Measurements from ENCODE around the gene TP63. TPM values are rescaled to one million over a fixed set of nuclear protein-coding genes. Genes with fewer than 3 reads are reported as not detected.
"Not testable (repeated sequence)": the region's sequence is repeated elsewhere in the genome, so short reads cannot be mapped to it uniquely, and the experiment has no call there.

Gene TP63
- total RNA-seq, 1 experiment from 2014 or later, result 4.9 TPM

GRCh38 chr3:189664311-189664710 is 33.1 kb downstream of the TP63 start:
- H3K36me3 ChIP-seq (ENCODE audit: insufficient read depth, low read length, poor library complexity, severe bottlenecking), result no peaks in the 10 kb centered on the region

GRCh38 chr3:189672346-189672745 is 41.2 kb downstream of the TP63 start:
- peak; percentile 39 for DNase-seq (ENCODE audit: low spot score)
- intact Hi-C loops (cut with micrococcal nuclease; ENCODE audit: unreplicated experiment), result loop anchor here (1.0 kb wide), 1 partner anchor 171 kb away; no protein-coding TSS in a partner anchor
- H3K4me3 ChIP-seq (ENCODE audit: low read depth, low read length, poor library complexity, severe bottlenecking); BruUV-seq (replicated peaks); POLR2A ChIA-PET (ENCODE audit: low non-redundant PET); H3K36me3 ChIP-seq (ENCODE audit: insufficient read depth, low read length, poor library complexity, severe bottlenecking); CTCF ChIA-PET; H3K9me3 ChIP-seq (ENCODE audit: low read depth, low read length, poor library complexity, severe bottlenecking); H3K4me1 ChIP-seq (ENCODE audit: insufficient read depth, low read length, poor library complexity, severe bottlenecking); H3K27me3 ChIP-seq (replicated peaks; ENCODE audit: insufficient read depth, low read depth, low read length, poor library complexity): not testable (repeated sequence)
- peak overlapping the region; percentile 31 for H3K27ac ChIP-seq (ENCODE audit: low read depth, low read length, poor library complexity, severe bottlenecking)

More at GRCh38 chr3:189664311-189664710, 33.1 kb downstream of the TP63 start:
- POLR2A ChIA-PET (ENCODE audit: low non-redundant PET), result interaction anchor here (0.6 kb wide), 1 partner anchor 647 kb away, joined by 8 read pairs; no protein-coding TSS in a partner anchor
- no peak for TF ChIP-seq EZH2 (IDR thresholded peaks at IDR 0.05; ENCODE audit: borderline replicate concordance, low read depth, low read length, poor library complexity, severe bottlenecking)
- no peak for TF ChIP-seq CTCF (conservative IDR thresholded peaks at IDR 0.05; ENCODE audit: low read depth, low read length)
- Histone ChIP-seq H3K4me3 (ENCODE audit: low read depth, low read length, poor library complexity, severe bottlenecking) (no peak overlapping the region), H3K27me3 (replicated peaks; ENCODE audit: insufficient read depth, low read depth, low read length, poor library complexity) (no peaks in the 10 kb centered on the region), H3K9me3 (ENCODE audit: low read depth, low read length, poor library complexity, severe bottlenecking) (no peaks in the 10 kb centered on the region), H3K4me1 (ENCODE audit: insufficient read depth, low read length, poor library complexity, severe bottlenecking) (peaks cover 17% of the 10 kb centered on the region), H3K27ac (ENCODE audit: low read depth, low read length, poor library complexity, severe bottlenecking) (no peak overlapping the region)
- no TSS peak for BruUV-seq (replicated peaks)
- intact Hi-C loops (cut with micrococcal nuclease; ENCODE audit: unreplicated experiment), result no loop called here
- DNase-seq (ENCODE audit: low spot score), result peak; percentile 77
- CTCF ChIA-PET, result no interaction called here

GRCh38 chr3:189673535-189673934 is 42.3 kb downstream of the TP63 start:
- ChIA-PET CTCF (no interaction called here), POLR2A (ENCODE audit: low non-redundant PET) (no interaction called here)
- H3K36me3 ChIP-seq (ENCODE audit: insufficient read depth, low read length, poor library complexity, severe bottlenecking), result no peaks in the 10 kb centered on the region
- intact Hi-C loops (cut with micrococcal nuclease; ENCODE audit: unreplicated experiment), result no loop called here
- BruUV-seq (replicated peaks), result no TSS peak
- no peak for DNase-seq (ENCODE audit: low spot score)
- no peak overlapping the region for H3K4me3 ChIP-seq (ENCODE audit: low read depth, low read length, poor library complexity, severe bottlenecking)
- H3K27ac ChIP-seq (ENCODE audit: low read depth, low read length, poor library complexity, severe bottlenecking), result no peak overlapping the region
- TF ChIP-seq CTCF (conservative IDR thresholded peaks at IDR 0.05; ENCODE audit: low read depth, low read length), result no peak
- no peak for TF ChIP-seq EZH2 (IDR thresholded peaks at IDR 0.05; ENCODE audit: borderline replicate concordance, low read depth, low read length, poor library complexity, severe bottlenecking)
- peaks cover 3% of the 10 kb centered on the region for H3K4me1 ChIP-seq (ENCODE audit: insufficient read depth, low read length, poor library complexity, severe bottlenecking)
- H3K9me3 ChIP-seq (ENCODE audit: low read depth, low read length, poor library complexity, severe bottlenecking), result peaks cover 3% of the 10 kb centered on the region
- no peaks in the 10 kb centered on the region for H3K27me3 ChIP-seq (replicated peaks; ENCODE audit: insufficient read depth, low read depth, low read length, poor library complexity)

GRCh38 chr3:189674249-189674913 is 43.2 kb downstream of the TP63 start:
- Histone ChIP-seq H3K4me1 (ENCODE audit: insufficient read depth, low read length, poor library complexity, severe bottlenecking) (peaks cover 3% of the 10 kb centered on the region), H3K36me3 (ENCODE audit: insufficient read depth, low read length, poor library complexity, severe bottlenecking) (no peaks in the 10 kb centered on the region), H3K27ac (ENCODE audit: low read depth, low read length, poor library complexity, severe bottlenecking) (no peak overlapping the region), H3K9me3 (ENCODE audit: low read depth, low read length, poor library complexity, severe bottlenecking) (peaks cover 3% of the 10 kb centered on the region), H3K4me3 (ENCODE audit: low read depth, low read length, poor library complexity, severe bottlenecking) (no peak overlapping the region), H3K27me3 (replicated peaks; ENCODE audit: insufficient read depth, low read depth, low read length, poor library complexity) (no peaks in the 10 kb centered on the region)
- DNase-seq (ENCODE audit: low spot score), result no peak
- POLR2A ChIA-PET (ENCODE audit: low non-redundant PET), result no interaction called here
- BruUV-seq (replicated peaks), result no TSS peak
- intact Hi-C loops (cut with micrococcal nuclease; ENCODE audit: unreplicated experiment), result no loop called here
- TF ChIP-seq CTCF (conservative IDR thresholded peaks at IDR 0.05; ENCODE audit: low read depth, low read length) (no peak), EZH2 (IDR thresholded peaks at IDR 0.05; ENCODE audit: borderline replicate concordance, low read depth, low read length, poor library complexity, severe bottlenecking) (no peak)
- CTCF ChIA-PET, result no interaction called here
